GM18517 (cell line): Measurements from ENCODE around the gene RNASEH2C.
"Not testable (repeated sequence)": the region's sequence is repeated elsewhere in the genome, so short reads cannot be mapped to it uniquely, and the experiment has no call there.

Source experiments
- ATAC-seq: cut with Tn5 transposase; IDR thresholded peaks from one replicate; pipeline ENCODE4 v1.9.1; 2021; ENCODE audit warnings: mild to moderate bottlenecking, moderate library complexity; ENCODE audit not compliant: unreplicated experiment

RNASEH2C gene

GRCh38 chr11:65692367-65692766 lies 28.2 kb downstream of the RNASEH2C start:
- ATAC-seq = no peak

- not testable (repeated sequence) for ATAC-seq
Observed at GRCh38 chr11:65691847-65692246, 28.8 kb downstream of the RNASEH2C start.

GRCh38 chr11:65685981-65686380 lies 34.6 kb downstream of the RNASEH2C start:
- ATAC-seq = no peak

GRCh38 chr11:65683480-65683879 lies 37.1 kb downstream of the RNASEH2C start:
- not testable (repeated sequence) for ATAC-seq

- ATAC-seq = no peak
Observed at GRCh38 chr11:65680192-65680743, 40.3 kb downstream of the RNASEH2C start.

- ATAC-seq = no peak
Observed at GRCh38 chr11:65672982-65673381, 47.6 kb downstream of the RNASEH2C start.

GRCh38 chr11:65672180-65672860 lies 48.3 kb downstream of the RNASEH2C start:
- no peak for ATAC-seq
